GM12801 (cell line): ENCODE measurements around the gene CNNM2.

ENCODE experiments used
- CTCF ChIP-seq: IDR thresholded peaks from one replicate; pipeline ENCODE4 v1.5.1; 2011; ENCODE audit warnings: control low read depth; ENCODE audit not compliant: insufficient read length; ENCODE audit errors: extremely low read depth

Gene CNNM2

GRCh38 chr10:102880256-102880655 lies 37.8 kb upstream of the CNNM2 start:
- no peak for TF ChIP-seq CTCF

- TF ChIP-seq CTCF = no peak
Observed at GRCh38 chr10:102888048-102888447, 30.0 kb upstream of the CNNM2 start.

GRCh38 chr10:102894466-102895213 lies 23.5 kb upstream of the CNNM2 start:
- no peak for TF ChIP-seq CTCF

- no peak for TF ChIP-seq CTCF
Observed at GRCh38 chr10:102900006-102900405, 18.1 kb upstream of the CNNM2 start.

- TF ChIP-seq CTCF = no peak
Observed at GRCh38 chr10:102904346-102904745, 13.7 kb upstream of the CNNM2 start.

- no peak for TF ChIP-seq CTCF
Observed at GRCh38 chr10:102906507-102906906, 11.6 kb upstream of the CNNM2 start.

GRCh38 chr10:102914781-102915180 lies 3.3 kb upstream of the CNNM2 start:
- TF ChIP-seq CTCF = no peak
